A673 (cell line): ENCODE measurements around the gene PSENEN. TPM values are rescaled to one million over a fixed set of nuclear protein-coding genes. Genes with fewer than 3 reads are reported as not detected.
A peak's percentile ranks its signal among the peaks of the same experiment; 100 is the strongest.

ENCODE experiments used
- BruUV-seq: library from RNA; stranded (reverse); fragments of 400-500 nt; replicated peaks from 2 replicates; lab custom pipeline; 2021; lab: Mats Ljungman, UMichigan
- CTCF ChIA-PET: fragments of 300-600 bp; sonication (Branson Sonifier 250); formaldehyde crosslinking; loops from one replicate; lab custom pipeline; 2022; ENCODE audit warnings: antibody characterized with exemption; lab: Charles Lee
- POLR2A ChIA-PET: fragments of 300-600 bp; sonication (Branson Sonifier 250); formaldehyde crosslinking; loops from one replicate; lab custom pipeline; 2022; ENCODE audit warnings: antibody characterized with exemption; ENCODE audit not compliant: low non-redundant PET; lab: Charles Lee
- DNase-seq: peaks from one replicate; pipeline ENCODE4 v3.0.0-alpha.2; 2015; ENCODE audit warnings: low spot score
- H3K27ac ChIP-seq: fragments of 200-600 bp; sonication (generic); 2 replicates; pipeline ENCODE4 v1.5.1; 2016; ENCODE audit warnings: mixed run types, low read depth, mild to moderate bottlenecking, mixed read lengths, antibody characterized with exemption, low read length; ENCODE audit not compliant: poor library complexity, severe bottlenecking
- H3K27me3 ChIP-seq: fragments of 200-600 bp; sonication (generic); replicated peaks from 2 replicates; pipeline ENCODE4 v1.6.1; 2017; ENCODE audit warnings: mixed run types, low read depth, mild to moderate bottlenecking, mixed read lengths, antibody characterized with exemption, low read length; ENCODE audit not compliant: insufficient read depth, poor library complexity
- H3K36me3 ChIP-seq: fragments of 200-600 bp; sonication (generic); 2 replicates; pipeline ENCODE4 v1.6.1; 2016; ENCODE audit warnings: mixed run types, mild to moderate bottlenecking, mixed read lengths, antibody characterized with exemption, low read length; ENCODE audit not compliant: insufficient read depth, poor library complexity, severe bottlenecking
- H3K4me1 ChIP-seq: fragments of 200-600 bp; sonication (generic); 2 replicates; pipeline ENCODE4 v1.6.1; 2017; ENCODE audit warnings: mixed run types, mild to moderate bottlenecking, mixed read lengths, antibody characterized with exemption, low read length; ENCODE audit not compliant: insufficient read depth, poor library complexity, severe bottlenecking
- H3K4me3 ChIP-seq: fragments of 200-600 bp; sonication (generic); 2 replicates; pipeline ENCODE4 v1.5.1; 2016; ENCODE audit warnings: low read depth, mixed run types, mild to moderate bottlenecking, mixed read lengths, low read length; ENCODE audit not compliant: poor library complexity, severe bottlenecking
- H3K9me3 ChIP-seq: fragments of 200-600 bp; sonication (generic); 2 replicates; pipeline ENCODE4 v1.6.1; 2016; ENCODE audit warnings: mixed run types, low read depth, mild to moderate bottlenecking, mixed read lengths, antibody characterized with exemption, low read length; ENCODE audit not compliant: poor library complexity, severe bottlenecking
- CTCF ChIP-seq: fragments of 300-800, 200-600 bp; sonication (generic); conservative IDR thresholded peaks from 2 replicates; pipeline ENCODE4 v1.5.1; 2017; ENCODE audit warnings: low read depth, mild to moderate bottlenecking, antibody characterized with exemption, low read length, moderate library complexity, mixed read lengths
- EZH2 ChIP-seq: fragments of 200-600 bp; sonication (generic); IDR thresholded peaks from 2 replicates; pipeline ENCODE4 v1.6.1; 2017; ENCODE audit warnings: borderline replicate concordance, low read depth, mild to moderate bottlenecking, mixed read lengths, antibody characterized with exemption, low read length; ENCODE audit not compliant: poor library complexity, severe bottlenecking
- intact Hi-C: fragments of 100-400 bp; cut with micrococcal nuclease; formaldehyde crosslinking; loops from one replicate; pipeline ENCODE4 v1.10.0; 2022; ENCODE audit not compliant: unreplicated experiment
- total RNA-seq: library from RNA; stranded (reverse); gene quantifications from 2 replicates; pipeline ENCODE4 v1.2.3, GENCODE V29; 2021

PSENEN gene
- total RNA-seq, 1 experiment from 2014 or later, result 58.8 TPM

- intact Hi-C loops, result loop anchor here (10.0 kb wide), 1 partner anchor 193 kb away; the partner anchor contains the start of gene LRFN3
- ChIA-PET POLR2A (no interaction called here), CTCF (no interaction called here)
- Histone ChIP-seq H3K9me3 (no peaks in the 10 kb centered on the region), H3K4me1 (peaks cover 3% of the 10 kb centered on the region), H3K27me3 (no peaks in the 10 kb centered on the region), H3K36me3 (peaks cover 19% of the 10 kb centered on the region), H3K27ac (no peak within 1 kb of the TSS), H3K4me3 (peak within 1 kb of the TSS; percentile 65)
- no peak for DNase-seq
- no TSS peak for BruUV-seq
- TF ChIP-seq EZH2 (no peak), CTCF (no peak)
Measured at GRCh38 chr19:35742121-35742724, 3.2 kb upstream of the PSENEN start, which contains the start of gene IGFLR1. Gene IGFLR1 (minus strand): TSS chr19:35742452. CDS start chr19:35741180, 1,272 bp downstream.

GRCh38 chr19:35743640-35744429, 1.6 kb upstream of the PSENEN start:
- Histone ChIP-seq H3K27me3 (no peaks in the 10 kb centered on the region), H3K36me3 (peaks cover 3% of the 10 kb centered on the region), H3K4me1 (peaks cover 3% of the 10 kb centered on the region), H3K9me3 (no peaks in the 10 kb centered on the region), H3K27ac (no peak overlapping the region), H3K4me3 (no peak overlapping the region)
- intact Hi-C loops, result loop anchor here (10.0 kb wide), 1 partner anchor 191 kb away; the partner anchor contains the start of gene LRFN3
- ChIA-PET POLR2A (no interaction called here), CTCF (no interaction called here)
- DNase-seq, result no peak
- BruUV-seq, result no TSS peak
- no peak for TF ChIP-seq EZH2
- no peak for TF ChIP-seq CTCF

- intact Hi-C loops, result loop anchor here (10.0 kb wide), 1 partner anchor 190 kb away; the partner anchor contains the start of gene LRFN3
Measured at GRCh38 chr19:35744430-35745327, 772 bp upstream of the PSENEN start.

More at GRCh38 chr19:35744430-35745327, 772 bp upstream of the PSENEN start:
- no peaks in the 10 kb centered on the region for H3K36me3 ChIP-seq
- ChIA-PET POLR2A (no interaction called here), CTCF (no interaction called here)
- H3K27ac ChIP-seq, result peak overlapping the region; percentile 99
- H3K27me3 ChIP-seq, result no peaks in the 10 kb centered on the region
- peak; percentile 53 for TF ChIP-seq CTCF
- no peak for TF ChIP-seq EZH2
- H3K4me3 ChIP-seq, result peak overlapping the region; percentile 72
- peak; percentile 98 for DNase-seq
- no peaks in the 10 kb centered on the region for H3K9me3 ChIP-seq
- H3K4me1 ChIP-seq, result peaks cover 3% of the 10 kb centered on the region
- BruUV-seq, result TSS peak; percentile 69
